K562 (cell line): Measurements from ENCODE around the gene UCN. TPM values are rescaled to one million over a fixed set of nuclear protein-coding genes. Genes with fewer than 3 reads are reported as not detected.

Experiments used
- ARHGAP35 ChIP-seq: fragments of 450-650 bp; IDR thresholded peaks from 2 replicates; pipeline ENCODE4 v1.6.1; 2018; ENCODE audit not compliant: partially characterized antibody
- ARID2 ChIP-seq: fragments of 450-650 bp; IDR thresholded peaks from 2 replicates; pipeline ENCODE4 v1.6.1; 2017; ENCODE audit warnings: antibody characterized with exemption, mild to moderate bottlenecking
- CSDE1 ChIP-seq, 2 experiments: fragments of 450-650 bp; IDR thresholded peaks; 2 replicates each; pipeline ENCODE4 v1.6.1; 2016; ENCODE audit warnings: mild to moderate bottlenecking in 1 of 2
- CTBP1 ChIP-seq: fragments of 450-650 bp; IDR thresholded peaks from 2 replicates; pipeline ENCODE4 v1.6.1; 2016; ENCODE audit warnings: borderline replicate concordance
- E2F5 ChIP-seq: sonication (generic); formaldehyde crosslinking; IDR thresholded peaks from 2 replicates; pipeline ENCODE4 v1.8.0; 2022; ENCODE audit warnings: mild to moderate bottlenecking, missing genetic modification reagents
- FOS ChIP-seq: IDR thresholded peaks from 3 replicates; pipeline ENCODE4 v1.6.1; 2011; ENCODE audit not compliant: insufficient read length; ENCODE audit errors: extremely low read depth
- FUS ChIP-seq: fragments of 200-400 bp; formaldehyde crosslinking; optimal IDR thresholded peaks from 2 replicates; pipeline ENCODE3; 2017; ENCODE audit warnings: low read depth, low read length
- GABPA ChIP-seq: fragments of 200-800 bp; sonication (Bioruptor generic); conservative IDR thresholded peaks from 2 replicates; pipeline ENCODE4 v1.6.1; 2016; ENCODE audit warnings: low read depth, missing genetic modification characterization, missing compliant biosample characterization
- HDAC1 ChIP-seq, 2 experiments: fragments of 450-650 bp; IDR thresholded peaks; 2 replicates each; pipeline ENCODE4 v1.6.1; 2016 to 2017; ENCODE audit warnings: inconsistent platforms in 1 of 2, mild to moderate bottlenecking in 1 of 2, moderate library complexity in 1 of 2
- HLTF ChIP-seq: fragments of 450-650 bp; IDR thresholded peaks from 2 replicates; pipeline ENCODE4 v1.6.1; 2016
- KDM1A ChIP-seq, 2 experiments: fragments of 450-650 bp; IDR thresholded peaks; 2 replicates each; pipeline ENCODE4 v1.6.1; 2016; ENCODE audit warnings: mild to moderate bottlenecking in 2 of 2
- L3MBTL2 ChIP-seq: fragments of 450-650 bp; IDR thresholded peaks from 2 replicates; pipeline ENCODE4 v1.6.1; 2016; ENCODE audit warnings: mild to moderate bottlenecking, moderate library complexity
- LEF1 ChIP-seq: fragments of 450-650 bp; IDR thresholded peaks from 2 replicates; pipeline ENCODE4 v1.6.1; 2016; ENCODE audit warnings: mild to moderate bottlenecking
- MCM3 ChIP-seq: fragments of 450-650 bp; IDR thresholded peaks from 2 replicates; pipeline ENCODE4 v1.6.1; 2016
- PREB ChIP-seq: sonication (generic); formaldehyde crosslinking; IDR thresholded peaks from 2 replicates; pipeline ENCODE4 v1.8.1; 2023; ENCODE audit warnings: mild to moderate bottlenecking, missing genetic modification reagents
- SMAD3 ChIP-seq: fragments of 450-650 bp; formaldehyde crosslinking; conservative IDR thresholded peaks from 2 replicates; pipeline ENCODE4 v1.4.0; 2020; ENCODE audit warnings: mild to moderate bottlenecking
- SUPT5H ChIP-seq: fragments of 450-650 bp; IDR thresholded peaks from 2 replicates; pipeline ENCODE4 v1.6.1; 2016
- TARDBP ChIP-seq: fragments of 450-650 bp; IDR thresholded peaks from 2 replicates; pipeline ENCODE4 v1.6.1; 2016
- TEAD1 ChIP-seq, 2 experiments: fragments of 450-650 bp in 1 of 2; sonication (generic) in 1 of 2; formaldehyde crosslinking; IDR thresholded peaks; 2 replicates each; pipeline versions ENCODE4 v1.4.0 to v1.8.0; 2020 to 2022; ENCODE audit warnings: mild to moderate bottlenecking in 2 of 2, missing genetic modification reagents in 1 of 2
- USF2 ChIP-seq: sonication (generic); formaldehyde crosslinking; IDR thresholded peaks from 2 replicates; pipeline ENCODE4 v1.5.0; 2020; ENCODE audit warnings: missing genetic modification reagents
- ZNF212 ChIP-seq: fragments of 450-650 bp; formaldehyde crosslinking; IDR thresholded peaks from 2 replicates; pipeline ENCODE4 v1.4.0; 2020; ENCODE audit warnings: mild to moderate bottlenecking
- ZNF639 ChIP-seq, 2 experiments: fragments of 200-800 bp in 1 of 2; sonication (Bioruptor generic) in 1 of 2; sonication (generic) in 1 of 2; formaldehyde crosslinking in 1 of 2; IDR thresholded peaks in 1 of 2; conservative IDR thresholded peaks in 1 of 2; 2 replicates each; pipeline versions ENCODE4 v1.5.0 to v1.6.1; 2016 to 2020; ENCODE audit warnings: missing compliant biosample characterization in 1 of 2, missing genetic modification characterization in 1 of 2, missing genetic modification reagents in 1 of 2
- ZNF780A ChIP-seq: fragments of 250-450 bp; sonication (Bioruptor Pico); IDR thresholded peaks from 2 replicates; pipeline ENCODE4 v1.5.0; 2021; ENCODE audit warnings: mild to moderate bottlenecking
- polyA plus RNA-seq, 8 experiments: library from polyadenylated mRNA; depleted of rRNA in 4 of 8; stranded (reverse) in 5 of 8; unstranded in 3 of 8; fragments of >200 nt; fragmentation: Nextera tagmentation in 2 of 8; fragmentation: Illumina TruSeq in 1 of 8; extraction: Ambion mirVana in 2 of 8; extraction: Trizol in 1 of 8; gene quantifications; 2 replicates each; pipeline versions ENCODE4 v1.2.1 to v1.2.3, GENCODE V29; 2011 to 2014; ENCODE audit warnings: inconsistent platforms in 1 of 8, missing spikeins in 1 of 8
- total RNA-seq, 7 experiments: library from RNA; depleted of rRNA in 6 of 7; stranded (reverse); fragments of >200 nt in 6 of 7; fragmentation: Illumina TruSeq in 2 of 7; extraction: Trizol in 2 of 7; gene quantifications; 2 replicates each; pipeline versions ENCODE4 v1.2.1 to v1.2.3, GENCODE V29; 2011 to 2021; ENCODE audit warnings: low replicate concordance in 1 of 7
- TF ChIP-seq, protein P1 (sequence below): fragments of 450-650 bp; IDR thresholded peaks from 2 replicates; pipeline ENCODE4 v1.6.1; 2017; ENCODE audit warnings: antibody characterized with exemption

UCN gene
- total and polyA plus RNA-seq, 9 of the 15 experiments (the other 6 are each of a cell fraction or from before 2014, with no cell fraction given) = 0.10 to 2.7 (median 0.43) TPM

- TF ChIP-seq HDAC1 (IDR thresholded peaks at IDR 0.05) (peak in 1 of 2 experiments; percentile 55; a peak in 1 of 4 replicates), HLTF (0 out of 2 replicates have a peak, but pooled peaks have one; percentile 50), CSDE1 (IDR thresholded peaks at IDR 0.05) (no peak), PREB (CRISPR knock-in tag) (no peak), USF2 (no peak), ARID2 (no peak), ZNF639 (CRISPR knock-in tag; conservative IDR thresholded peaks at IDR 0.05 in 1 of 2, IDR thresholded peaks at IDR 0.05 in 1 of 2) (peak in 1 of 2 experiments; percentile 49; a peak in 1 of 4 replicates), ZNF780A (CRISPR knock-in tag) (no peak), L3MBTL2 (peak; percentile 78), ZNF212 (CRISPR knock-in tag) (no peak), FUS (no peak), SMAD3 (CRISPR knock-in tag) (no peak), LEF1 (peak; percentile 80), CTBP1 (no peak), TARDBP (no peak; the same call in 1 of the 2 replicates), KDM1A (IDR thresholded peaks at IDR 0.05) (peak; percentile 43 to 52), TEAD1 (CRISPR knock-in tag; IDR thresholded peaks at IDR 0.05) (no peak), MCM3 (no peak), GABPA (tag) (peak; percentile 16; the same call in 1 of the 2 replicates), SUPT5H (no peak), E2F5 (no peak), ARHGAP35 (no peak), FOS (no peak)
- TF ChIP-seq, protein P1, sequence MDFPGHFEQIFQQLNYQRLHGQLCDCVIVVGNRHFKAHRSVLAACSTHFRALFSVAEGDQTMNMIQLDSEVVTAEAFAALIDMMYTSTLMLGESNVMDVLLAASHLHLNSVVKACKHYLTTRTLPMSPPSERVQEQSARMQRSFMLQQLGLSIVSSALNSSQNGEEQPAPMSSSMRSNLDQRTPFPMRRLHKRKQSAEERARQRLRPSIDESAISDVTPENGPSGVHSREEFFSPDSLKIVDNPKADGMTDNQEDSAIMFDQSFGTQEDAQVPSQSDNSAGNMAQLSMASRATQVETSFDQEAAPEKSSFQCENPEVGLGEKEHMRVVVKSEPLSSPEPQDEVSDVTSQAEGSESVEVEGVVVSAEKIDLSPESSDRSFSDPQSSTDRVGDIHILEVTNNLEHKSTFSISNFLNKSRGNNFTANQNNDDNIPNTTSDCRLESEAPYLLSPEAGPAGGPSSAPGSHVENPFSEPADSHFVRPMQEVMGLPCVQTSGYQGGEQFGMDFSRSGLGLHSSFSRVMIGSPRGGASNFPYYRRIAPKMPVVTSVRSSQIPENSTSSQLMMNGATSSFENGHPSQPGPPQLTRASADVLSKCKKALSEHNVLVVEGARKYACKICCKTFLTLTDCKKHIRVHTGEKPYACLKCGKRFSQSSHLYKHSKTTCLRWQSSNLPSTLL = no peak
Measured at GRCh38 chr2:27353762-27354596, 45.7 kb upstream of the UCN start (continued).
